ENCODE data around the gene CPT1C.

Gene CPT1C

GRCh38 chr19:49669516-49669915, 21.4 kb upstream of the CPT1C start:
- TF ChIP-seq FOXP2 (optimal IDR thresholded peaks at IDR 0.05; ENCODE audit: borderline replicate concordance, extremely low read depth, extremely low read length, insufficient read depth): no peak
- TF ChIP-seq POLR2AphosphoS5 (IDR thresholded peaks at IDR 0.05; ENCODE audit: low read depth, low read length): no peak
- no peak for TF ChIP-seq REST (IDR thresholded peaks at IDR 0.05; ENCODE audit: insufficient read depth in 1 of 2, low read depth in 2 of 2, low read length in 2 of 2)
- no peak for TF ChIP-seq TAF1 (IDR thresholded peaks at IDR 0.05; ENCODE audit: borderline replicate concordance, insufficient read depth, low read length)
- no peak for TF ChIP-seq SIN3A (IDR thresholded peaks at IDR 0.05; ENCODE audit: borderline replicate concordance, insufficient read depth, low read length)

- TF ChIP-seq REST (IDR thresholded peaks at IDR 0.05; ENCODE audit: insufficient read depth in 1 of 2, low read depth in 2 of 2, low read length in 2 of 2) (no peak), TAF1 (IDR thresholded peaks at IDR 0.05; ENCODE audit: borderline replicate concordance, insufficient read depth, low read length) (no peak), SIN3A (IDR thresholded peaks at IDR 0.05; ENCODE audit: borderline replicate concordance, insufficient read depth, low read length) (no peak), FOXP2 (optimal IDR thresholded peaks at IDR 0.05; ENCODE audit: borderline replicate concordance, extremely low read depth, extremely low read length, insufficient read depth) (no peak), POLR2AphosphoS5 (IDR thresholded peaks at IDR 0.05; ENCODE audit: low read depth, low read length) (no peak)
These were observed 18.6 kb upstream of the CPT1C start for GRCh38 chr19:49672131-49672919.

- peak; percentile 55; the same call in 1 of the 2 replicates for TF ChIP-seq POLR2AphosphoS5 (IDR thresholded peaks at IDR 0.05; ENCODE audit: low read depth, low read length)
- no peak for TF ChIP-seq FOXP2 (optimal IDR thresholded peaks at IDR 0.05; ENCODE audit: borderline replicate concordance, extremely low read depth, extremely low read length, insufficient read depth)
- 0 out of 2 replicates have a peak, but pooled peaks have one; percentile 37 for TF ChIP-seq TAF1 (IDR thresholded peaks at IDR 0.05; ENCODE audit: borderline replicate concordance, insufficient read depth, low read length)
These were observed 14.7 kb upstream of the CPT1C start for GRCh38 chr19:49676136-49676783.

- TF ChIP-seq FOXP2 (optimal IDR thresholded peaks at IDR 0.05; ENCODE audit: borderline replicate concordance, extremely low read depth, extremely low read length, insufficient read depth) (peak; percentile 49), REST (IDR thresholded peaks at IDR 0.05; ENCODE audit: insufficient read depth in 1 of 2, low read depth in 2 of 2, low read length in 2 of 2) (no peak)
These were observed 14.1 kb upstream of the CPT1C start for GRCh38 chr19:49676784-49677230.

GRCh38 chr19:49677231-49677900, 13.6 kb upstream of the CPT1C start, which contains the start of gene PRMT1:
Gene PRMT1 (plus strand): TSS chr19:49677271. CDS start chr19:49677281, 10 bp downstream.
- TF ChIP-seq REST (IDR thresholded peaks at IDR 0.05; ENCODE audit: insufficient read depth in 1 of 2, low read depth in 2 of 2, low read length in 2 of 2) (0 out of 4 replicates have a peak, but pooled peaks of 1 of the 2 experiments have one; percentile 26), SIN3A (IDR thresholded peaks at IDR 0.05; ENCODE audit: borderline replicate concordance, insufficient read depth, low read length) (peak; percentile 68; the same call in 1 of the 2 replicates), POLR2AphosphoS5 (IDR thresholded peaks at IDR 0.05; ENCODE audit: low read depth, low read length) (peak; percentile 83), TAF1 (IDR thresholded peaks at IDR 0.05; ENCODE audit: borderline replicate concordance, insufficient read depth, low read length) (peak; percentile 90), FOXP2 (optimal IDR thresholded peaks at IDR 0.05; ENCODE audit: borderline replicate concordance, extremely low read depth, extremely low read length, insufficient read depth) (peak; percentile 8)
